KMS-11 (cell line): ENCODE results near the gene CRB1.

ENCODE experiments used
- H2AFZ ChIP-seq: fragments of 200-600 bp; sonication (generic); 2 replicates; pipeline ENCODE4 v1.6.1; 2016; ENCODE audit warnings: antibody characterized with exemption, mixed run types, low read depth
- H3K27ac ChIP-seq: fragments of 200-600 bp; sonication (generic); 2 replicates; pipeline ENCODE4 v1.6.1; 2016; ENCODE audit warnings: mild to moderate bottlenecking, mixed run types
- H3K27me3 ChIP-seq: fragments of 200-600 bp; sonication (generic); 2 replicates; pipeline ENCODE4 v1.6.1; 2017; ENCODE audit warnings: mild to moderate bottlenecking, low read depth, mixed run types, moderate library complexity; ENCODE audit not compliant: insufficient read depth
- H3K36me3 ChIP-seq: fragments of 200-600 bp; sonication (generic); 2 replicates; pipeline ENCODE4 v1.6.1; 2017; ENCODE audit warnings: mild to moderate bottlenecking, mixed run types; ENCODE audit not compliant: insufficient read depth
- H3K4me1 ChIP-seq: fragments of 200-600 bp; sonication (generic); 2 replicates; pipeline ENCODE4 v1.6.1; 2016; ENCODE audit warnings: mild to moderate bottlenecking, low read depth, mixed run types; ENCODE audit not compliant: poor library complexity, severe bottlenecking
- H3K4me2 ChIP-seq: fragments of 200-600 bp; sonication (generic); 2 replicates; pipeline ENCODE4 v1.7.0; 2016; ENCODE audit warnings: mild to moderate bottlenecking, mixed run types
- H3K4me3 ChIP-seq: fragments of 200-600 bp; sonication (generic); IDR thresholded peaks from 2 replicates; pipeline ENCODE4 v1.6.1; 2017; ENCODE audit warnings: low read depth, low read length, mixed read lengths; ENCODE audit not compliant: insufficient read depth
- H3K79me2 ChIP-seq: fragments of 200-600 bp; sonication (generic); 2 replicates; pipeline ENCODE4 v1.6.1; 2016; ENCODE audit warnings: low read depth, mixed run types; ENCODE audit not compliant: insufficient read depth
- H3K9ac ChIP-seq: fragments of 200-600 bp; sonication (generic); 2 replicates; pipeline ENCODE4 v1.6.1; 2016; ENCODE audit warnings: mild to moderate bottlenecking, mixed run types
- H4K20me1 ChIP-seq: fragments of 200-600 bp; sonication (generic); 2 replicates; pipeline ENCODE4 v1.6.1; 2016; ENCODE audit warnings: mild to moderate bottlenecking, mixed run types; ENCODE audit not compliant: insufficient read depth
- TF ChIP-seq, protein P1 (sequence below): fragments of 200-600 bp; sonication (generic); conservative IDR thresholded peaks from 2 replicates; pipeline ENCODE4 v1.6.1; 2017; ENCODE audit warnings: low read depth, mild to moderate bottlenecking, antibody characterized with exemption, low read length, moderate library complexity, mixed read lengths

Gene CRB1

DNA sequence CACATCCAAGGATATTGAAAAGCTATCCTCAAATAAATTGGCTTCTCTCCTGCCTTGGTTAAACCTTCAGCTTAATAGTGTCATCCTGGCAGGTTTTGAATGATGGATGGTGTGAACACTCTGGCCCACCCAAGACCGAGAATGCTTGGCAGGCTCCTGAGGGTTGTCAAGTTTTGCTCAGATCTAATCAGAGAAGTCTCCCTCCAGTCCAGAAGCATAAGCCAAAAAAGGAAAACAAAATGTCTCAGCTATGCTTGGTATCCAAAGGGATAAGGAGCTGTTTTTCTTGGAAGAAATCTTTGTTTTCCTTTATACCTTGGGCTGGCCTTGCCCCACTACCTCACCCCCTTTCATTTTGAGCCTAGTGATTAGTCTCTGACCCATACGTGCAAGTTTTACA, 172.7 kb downstream of the CRB1 start:
- Histone ChIP-seq H3K36me3 (no peaks in the 10 kb centered on the region), H3K27me3 (no peaks in the 10 kb centered on the region), H3K9ac (no peak overlapping the region), H3K79me2 (no peaks in the 10 kb centered on the region), H3K4me2 (no peak overlapping the region), H3K27ac (no peak overlapping the region), H2AFZ (no peak overlapping the region), H3K4me1 (no peaks in the 10 kb centered on the region), H3K4me3 (no peak overlapping the region), H4K20me1 (no peaks in the 10 kb centered on the region)
- TF ChIP-seq, protein P1, sequence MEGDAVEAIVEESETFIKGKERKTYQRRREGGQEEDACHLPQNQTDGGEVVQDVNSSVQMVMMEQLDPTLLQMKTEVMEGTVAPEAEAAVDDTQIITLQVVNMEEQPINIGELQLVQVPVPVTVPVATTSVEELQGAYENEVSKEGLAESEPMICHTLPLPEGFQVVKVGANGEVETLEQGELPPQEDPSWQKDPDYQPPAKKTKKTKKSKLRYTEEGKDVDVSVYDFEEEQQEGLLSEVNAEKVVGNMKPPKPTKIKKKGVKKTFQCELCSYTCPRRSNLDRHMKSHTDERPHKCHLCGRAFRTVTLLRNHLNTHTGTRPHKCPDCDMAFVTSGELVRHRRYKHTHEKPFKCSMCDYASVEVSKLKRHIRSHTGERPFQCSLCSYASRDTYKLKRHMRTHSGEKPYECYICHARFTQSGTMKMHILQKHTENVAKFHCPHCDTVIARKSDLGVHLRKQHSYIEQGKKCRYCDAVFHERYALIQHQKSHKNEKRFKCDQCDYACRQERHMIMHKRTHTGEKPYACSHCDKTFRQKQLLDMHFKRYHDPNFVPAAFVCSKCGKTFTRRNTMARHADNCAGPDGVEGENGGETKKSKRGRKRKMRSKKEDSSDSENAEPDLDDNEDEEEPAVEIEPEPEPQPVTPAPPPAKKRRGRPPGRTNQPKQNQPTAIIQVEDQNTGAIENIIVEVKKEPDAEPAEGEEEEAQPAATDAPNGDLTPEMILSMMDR: no peak

- H3K4me1 ChIP-seq: no peaks in the 10 kb centered on the region
- TF ChIP-seq, protein P1: no peak
- H3K9ac ChIP-seq: no peak overlapping the region
- H2AFZ ChIP-seq: no peak overlapping the region
- no peaks in the 10 kb centered on the region for H3K27me3 ChIP-seq
- H3K4me2 ChIP-seq: no peak overlapping the region
- no peaks in the 10 kb centered on the region for H3K79me2 ChIP-seq
- no peak overlapping the region for H3K27ac ChIP-seq
- H3K36me3 ChIP-seq: no peaks in the 10 kb centered on the region
- no peak overlapping the region for H3K4me3 ChIP-seq
- no peaks in the 10 kb centered on the region for H4K20me1 ChIP-seq
Measured at GRCh38 chr1:197441999-197442414, 174.0 kb downstream of the CRB1 start.

- Histone ChIP-seq H3K79me2 (no peaks in the 10 kb centered on the region), H3K4me2 (no peak overlapping the region), H3K27me3 (no peaks in the 10 kb centered on the region), H3K4me1 (no peaks in the 10 kb centered on the region), H3K9ac (no peak overlapping the region), H3K27ac (no peak overlapping the region), H3K36me3 (no peaks in the 10 kb centered on the region), H3K4me3 (no peak overlapping the region), H4K20me1 (no peaks in the 10 kb centered on the region), H2AFZ (no peak overlapping the region)
- TF ChIP-seq, protein P1: no peak
Measured at GRCh38 chr1:197444755-197445154, 176.7 kb downstream of the CRB1 start.

DNA sequence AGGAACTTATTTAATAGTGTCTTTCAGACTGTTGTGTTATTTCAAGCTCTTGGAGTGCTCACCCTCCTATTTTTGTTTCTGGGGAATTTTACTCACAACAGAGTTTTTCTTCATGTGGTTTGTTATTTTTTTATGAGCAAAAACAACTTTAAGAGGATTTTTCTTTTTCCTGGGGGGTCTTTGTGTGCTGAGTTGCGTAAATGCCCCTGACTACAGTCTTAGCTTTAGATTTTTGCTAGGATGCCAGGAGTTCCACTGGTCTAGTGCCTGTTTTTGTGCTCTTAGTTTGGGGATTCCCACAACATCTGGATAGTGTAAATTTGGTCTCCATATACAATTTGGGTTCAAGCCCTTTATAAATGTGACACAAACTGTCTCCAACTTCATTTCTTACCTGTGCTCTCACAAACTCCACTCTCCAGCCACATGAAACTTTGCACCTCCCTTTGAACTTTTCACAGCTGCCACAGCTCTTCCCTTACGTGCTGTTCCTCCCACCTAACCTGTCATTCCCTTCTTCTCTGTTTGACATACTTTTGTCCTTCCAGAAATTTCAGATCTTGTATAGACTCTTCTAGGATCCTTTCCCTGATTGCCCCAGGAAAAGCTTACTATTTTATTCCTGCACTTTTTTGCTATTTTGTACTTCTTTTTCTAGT, 180.2 kb downstream of the CRB1 start:
- Histone ChIP-seq H3K27me3 (no peaks in the 10 kb centered on the region), H3K4me2 (no peak overlapping the region), H3K9ac (no peak overlapping the region), H3K79me2 (no peaks in the 10 kb centered on the region), H3K27ac (no peak overlapping the region), H2AFZ (no peak overlapping the region), H3K36me3 (no peaks in the 10 kb centered on the region), H3K4me1 (no peaks in the 10 kb centered on the region), H4K20me1 (no peaks in the 10 kb centered on the region), H3K4me3 (no peak overlapping the region)
- TF ChIP-seq, protein P1: no peak
